ENCODE results near the gene KANK4.

Gene KANK4

GRCh38 chr1:62187548-62187947, 131.7 kb downstream of the KANK4 start:
- no peak for TF ChIP-seq ARNTL (CRISPR knock-in tag; IDR thresholded peaks at IDR 0.05; ENCODE audit: borderline replicate concordance, low read depth)
- no peak for TF ChIP-seq OSR1 (CRISPR knock-in tag; IDR thresholded peaks at IDR 0.05)
- no peak for TF ChIP-seq RARB (CRISPR knock-in tag; IDR thresholded peaks at IDR 0.05)
- TF ChIP-seq, protein P1, sequence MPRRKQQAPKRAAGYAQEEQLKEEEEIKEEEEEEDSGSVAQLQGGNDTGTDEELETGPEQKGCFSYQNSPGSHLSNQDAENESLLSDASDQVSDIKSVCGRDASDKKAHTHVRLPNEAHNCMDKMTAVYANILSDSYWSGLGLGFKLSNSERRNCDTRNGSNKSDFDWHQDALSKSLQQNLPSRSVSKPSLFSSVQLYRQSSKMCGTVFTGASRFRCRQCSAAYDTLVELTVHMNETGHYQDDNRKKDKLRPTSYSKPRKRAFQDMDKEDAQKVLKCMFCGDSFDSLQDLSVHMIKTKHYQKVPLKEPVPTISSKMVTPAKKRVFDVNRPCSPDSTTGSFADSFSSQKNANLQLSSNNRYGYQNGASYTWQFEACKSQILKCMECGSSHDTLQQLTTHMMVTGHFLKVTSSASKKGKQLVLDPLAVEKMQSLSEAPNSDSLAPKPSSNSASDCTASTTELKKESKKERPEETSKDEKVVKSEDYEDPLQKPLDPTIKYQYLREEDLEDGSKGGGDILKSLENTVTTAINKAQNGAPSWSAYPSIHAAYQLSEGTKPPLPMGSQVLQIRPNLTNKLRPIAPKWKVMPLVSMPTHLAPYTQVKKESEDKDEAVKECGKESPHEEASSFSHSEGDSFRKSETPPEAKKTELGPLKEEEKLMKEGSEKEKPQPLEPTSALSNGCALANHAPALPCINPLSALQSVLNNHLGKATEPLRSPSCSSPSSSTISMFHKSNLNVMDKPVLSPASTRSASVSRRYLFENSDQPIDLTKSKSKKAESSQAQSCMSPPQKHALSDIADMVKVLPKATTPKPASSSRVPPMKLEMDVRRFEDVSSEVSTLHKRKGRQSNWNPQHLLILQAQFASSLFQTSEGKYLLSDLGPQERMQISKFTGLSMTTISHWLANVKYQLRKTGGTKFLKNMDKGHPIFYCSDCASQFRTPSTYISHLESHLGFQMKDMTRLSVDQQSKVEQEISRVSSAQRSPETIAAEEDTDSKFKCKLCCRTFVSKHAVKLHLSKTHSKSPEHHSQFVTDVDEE (CRISPR knock-in tag; IDR thresholded peaks at IDR 0.05), result no peak
- ATAC-seq, result no peak
